ENCODE measurements around the gene BBIP1. TPM values are rescaled to one million over a fixed set of nuclear protein-coding genes. Genes with fewer than 3 reads are reported as not detected.

The BBIP1 gene
- total RNA-seq, 1 experiment from 2014 or later: 19.0 TPM

DNA sequence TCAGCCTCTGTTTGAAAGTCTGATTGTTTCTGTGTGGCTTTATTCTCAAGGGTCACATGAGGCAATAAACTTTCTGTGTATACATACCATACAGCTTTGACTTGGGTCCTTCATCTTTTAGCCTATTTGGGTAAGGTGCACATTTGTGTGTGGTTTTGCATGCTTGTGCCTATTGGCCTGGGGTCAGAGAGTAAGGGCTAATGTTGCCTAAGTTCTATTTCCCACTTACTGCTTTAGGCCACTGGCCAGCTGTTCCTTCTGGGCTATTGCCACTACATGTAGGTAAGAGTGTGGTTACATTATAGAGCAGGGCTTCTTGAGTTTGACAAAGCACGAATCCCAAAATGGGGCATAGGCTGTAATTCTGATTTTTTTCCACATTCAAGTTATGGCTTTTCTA is 21.8 kb downstream of the BBIP1 start (continued):
- TF ChIP-seq ATF6 (CRISPR knock-in tag; IDR thresholded peaks at IDR 0.05) (no peak), RELA (CRISPR knock-in tag; IDR thresholded peaks at IDR 0.05; ENCODE audit: borderline replicate concordance) (no peak), FOXK1 (CRISPR knock-in tag; IDR thresholded peaks at IDR 0.05) (no peak), AFF4 (CRISPR knock-in tag; IDR thresholded peaks at IDR 0.05; ENCODE audit: borderline replicate concordance) (no peak)
- TF ChIP-seq, protein P1, sequence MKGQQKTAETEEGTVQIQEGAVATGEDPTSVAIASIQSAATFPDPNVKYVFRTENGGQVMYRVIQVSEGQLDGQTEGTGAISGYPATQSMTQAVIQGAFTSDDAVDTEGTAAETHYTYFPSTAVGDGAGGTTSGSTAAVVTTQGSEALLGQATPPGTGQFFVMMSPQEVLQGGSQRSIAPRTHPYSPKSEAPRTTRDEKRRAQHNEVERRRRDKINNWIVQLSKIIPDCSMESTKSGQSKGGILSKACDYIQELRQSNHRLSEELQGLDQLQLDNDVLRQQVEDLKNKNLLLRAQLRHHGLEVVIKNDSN (CRISPR knock-in tag; IDR thresholded peaks at IDR 0.05): no peak
- TF ChIP-seq, protein P2, sequence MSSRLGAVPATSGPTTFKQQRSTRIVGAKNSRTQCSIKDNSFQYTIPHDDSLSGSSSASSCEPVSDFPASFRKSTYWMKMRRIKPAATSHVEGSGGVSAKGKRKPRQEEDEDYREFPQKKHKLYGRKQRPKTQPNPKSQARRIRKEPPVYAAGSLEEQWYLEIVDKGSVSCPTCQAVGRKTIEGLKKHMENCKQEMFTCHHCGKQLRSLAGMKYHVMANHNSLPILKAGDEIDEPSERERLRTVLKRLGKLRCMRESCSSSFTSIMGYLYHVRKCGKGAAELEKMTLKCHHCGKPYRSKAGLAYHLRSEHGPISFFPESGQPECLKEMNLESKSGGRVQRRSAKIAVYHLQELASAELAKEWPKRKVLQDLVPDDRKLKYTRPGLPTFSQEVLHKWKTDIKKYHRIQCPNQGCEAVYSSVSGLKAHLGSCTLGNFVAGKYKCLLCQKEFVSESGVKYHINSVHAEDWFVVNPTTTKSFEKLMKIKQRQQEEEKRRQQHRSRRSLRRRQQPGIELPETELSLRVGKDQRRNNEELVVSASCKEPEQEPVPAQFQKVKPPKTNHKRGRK (CRISPR knock-in tag; IDR thresholded peaks at IDR 0.05; ENCODE audit: borderline replicate concordance): no peak

GRCh38 chr10:110893559-110894179 is 25.3 kb downstream of the BBIP1 start:
- TF ChIP-seq NFATC4 (CRISPR knock-in tag; IDR thresholded peaks at IDR 0.05) (no peak), GTF2I (CRISPR knock-in tag; conservative IDR thresholded peaks at IDR 0.05) (no peak), KAT7 (CRISPR knock-in tag; IDR thresholded peaks at IDR 0.05; ENCODE audit: borderline replicate concordance) (no peak), CTCF (IDR thresholded peaks at IDR 0.05) (no peak), GABPB1 (CRISPR knock-in tag; IDR thresholded peaks at IDR 0.05) (no peak), ZNF532 (CRISPR knock-in tag; IDR thresholded peaks at IDR 0.05; ENCODE audit: borderline replicate concordance) (no peak)
- TF ChIP-seq, protein P3, sequence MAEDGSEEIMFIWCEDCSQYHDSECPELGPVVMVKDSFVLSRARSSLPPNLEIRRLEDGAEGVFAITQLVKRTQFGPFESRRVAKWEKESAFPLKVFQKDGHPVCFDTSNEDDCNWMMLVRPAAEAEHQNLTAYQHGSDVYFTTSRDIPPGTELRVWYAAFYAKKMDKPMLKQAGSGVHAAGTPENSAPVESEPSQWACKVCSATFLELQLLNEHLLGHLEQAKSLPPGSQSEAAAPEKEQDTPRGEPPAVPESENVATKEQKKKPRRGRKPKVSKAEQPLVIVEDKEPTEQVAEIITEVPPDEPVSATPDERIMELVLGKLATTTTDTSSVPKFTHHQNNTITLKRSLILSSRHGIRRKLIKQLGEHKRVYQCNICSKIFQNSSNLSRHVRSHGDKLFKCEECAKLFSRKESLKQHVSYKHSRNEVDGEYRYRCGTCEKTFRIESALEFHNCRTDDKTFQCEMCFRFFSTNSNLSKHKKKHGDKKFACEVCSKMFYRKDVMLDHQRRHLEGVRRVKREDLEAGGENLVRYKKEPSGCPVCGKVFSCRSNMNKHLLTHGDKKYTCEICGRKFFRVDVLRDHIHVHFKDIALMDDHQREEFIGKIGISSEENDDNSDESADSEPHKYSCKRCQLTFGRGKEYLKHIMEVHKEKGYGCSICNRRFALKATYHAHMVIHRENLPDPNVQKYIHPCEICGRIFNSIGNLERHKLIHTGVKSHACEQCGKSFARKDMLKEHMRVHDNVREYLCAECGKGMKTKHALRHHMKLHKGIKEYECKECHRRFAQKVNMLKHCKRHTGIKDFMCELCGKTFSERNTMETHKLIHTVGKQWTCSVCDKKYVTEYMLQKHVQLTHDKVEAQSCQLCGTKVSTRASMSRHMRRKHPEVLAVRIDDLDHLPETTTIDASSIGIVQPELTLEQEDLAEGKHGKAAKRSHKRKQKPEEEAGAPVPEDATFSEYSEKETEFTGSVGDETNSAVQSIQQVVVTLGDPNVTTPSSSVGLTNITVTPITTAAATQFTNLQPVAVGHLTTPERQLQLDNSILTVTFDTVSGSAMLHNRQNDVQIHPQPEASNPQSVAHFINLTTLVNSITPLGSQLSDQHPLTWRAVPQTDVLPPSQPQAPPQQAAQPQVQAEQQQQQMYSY (CRISPR knock-in tag; IDR thresholded peaks at IDR 0.05): no peak
- TF ChIP-seq, protein P4, sequence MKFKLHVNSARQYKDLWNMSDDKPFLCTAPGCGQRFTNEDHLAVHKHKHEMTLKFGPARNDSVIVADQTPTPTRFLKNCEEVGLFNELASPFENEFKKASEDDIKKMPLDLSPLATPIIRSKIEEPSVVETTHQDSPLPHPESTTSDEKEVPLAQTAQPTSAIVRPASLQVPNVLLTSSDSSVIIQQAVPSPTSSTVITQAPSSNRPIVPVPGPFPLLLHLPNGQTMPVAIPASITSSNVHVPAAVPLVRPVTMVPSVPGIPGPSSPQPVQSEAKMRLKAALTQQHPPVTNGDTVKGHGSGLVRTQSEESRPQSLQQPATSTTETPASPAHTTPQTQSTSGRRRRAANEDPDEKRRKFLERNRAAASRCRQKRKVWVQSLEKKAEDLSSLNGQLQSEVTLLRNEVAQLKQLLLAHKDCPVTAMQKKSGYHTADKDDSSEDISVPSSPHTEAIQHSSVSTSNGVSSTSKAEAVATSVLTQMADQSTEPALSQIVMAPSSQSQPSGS (CRISPR knock-in tag; IDR thresholded peaks at IDR 0.05; ENCODE audit: borderline replicate concordance, low read depth): no peak
- Mint-ChIP-seq H3K27ac (no peak overlapping the region), H3K27me3 (ENCODE audit: low read depth) (no peaks in the 10 kb centered on the region), H3K4me1 (no peaks in the 10 kb centered on the region), H3K36me3 (peaks cover 8% of the 10 kb centered on the region), H3K4me3 (no peak overlapping the region), H3K9me3 (no peaks in the 10 kb centered on the region)
- ChIA-PET POLR2A (no interaction called here), CTCF (interaction anchor here (0.6 to 1.8 kb wide), 11 partner anchors 11 to 187 kb away, joined by 3 to 12 read pairs (median 4); partner anchors contain the start of gene SHOC2)
- no peak for DNase-seq (ENCODE audit: low spot score)
- ATAC-seq: peak; percentile 60
